Islet precursor cell (in vitro differentiated cells): ENCODE results near the gene ADAMTSL4.
"Not testable (repeated sequence)": the region's sequence is repeated elsewhere in the genome, so short reads cannot be mapped to it uniquely, and the experiment has no call there.

ENCODE experiments used
- DNase-seq: peaks from one replicate; pipeline ENCODE4 v3.0.0-alpha.2; 2018

ADAMTSL4 gene

DNA sequence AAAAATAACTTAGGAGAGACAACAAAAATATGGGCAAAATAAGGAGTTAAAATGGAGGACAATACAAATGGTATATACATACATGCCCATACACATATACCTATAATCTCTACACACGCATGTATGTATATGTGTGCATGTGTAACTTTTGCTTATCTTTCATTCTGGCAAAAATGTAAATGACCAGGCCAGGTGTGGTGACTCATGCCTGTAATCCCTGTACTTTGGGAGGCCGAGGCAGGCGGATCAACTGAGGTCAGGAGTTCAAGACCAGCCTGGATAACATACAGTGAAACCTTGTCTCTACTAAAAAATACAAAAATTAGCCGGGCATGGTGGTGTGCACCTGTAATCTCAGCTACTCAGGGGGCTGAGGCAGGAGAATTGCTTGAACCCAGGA, 49.1 kb downstream of the ADAMTSL4 start:
- not testable (repeated sequence) for DNase-seq

- no peak for DNase-seq
These were observed 52.3 kb downstream of the ADAMTSL4 start for GRCh38 chr1:150601540-150601939.

DNA sequence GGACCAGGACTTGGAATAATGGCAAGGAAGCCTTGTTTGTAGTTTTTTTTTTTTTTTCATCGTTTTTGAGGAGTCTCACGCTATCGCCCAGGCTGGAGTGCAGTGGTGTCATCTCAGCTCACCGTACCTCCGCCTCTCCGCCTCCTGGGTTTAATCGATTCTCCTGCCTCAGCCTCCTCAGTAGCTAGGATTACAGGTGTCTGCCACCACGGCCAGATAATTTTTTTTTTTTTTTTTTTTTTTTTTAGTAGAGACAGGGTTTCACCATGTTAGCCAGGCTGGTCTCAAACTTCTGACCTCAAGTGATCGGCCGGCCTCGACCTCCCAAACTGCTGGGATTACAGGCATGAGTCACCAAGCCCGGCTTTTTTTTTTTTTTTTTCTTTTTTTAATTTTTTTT, 53.2 kb downstream of the ADAMTSL4 start:
- not testable (repeated sequence) for DNase-seq

DNA sequence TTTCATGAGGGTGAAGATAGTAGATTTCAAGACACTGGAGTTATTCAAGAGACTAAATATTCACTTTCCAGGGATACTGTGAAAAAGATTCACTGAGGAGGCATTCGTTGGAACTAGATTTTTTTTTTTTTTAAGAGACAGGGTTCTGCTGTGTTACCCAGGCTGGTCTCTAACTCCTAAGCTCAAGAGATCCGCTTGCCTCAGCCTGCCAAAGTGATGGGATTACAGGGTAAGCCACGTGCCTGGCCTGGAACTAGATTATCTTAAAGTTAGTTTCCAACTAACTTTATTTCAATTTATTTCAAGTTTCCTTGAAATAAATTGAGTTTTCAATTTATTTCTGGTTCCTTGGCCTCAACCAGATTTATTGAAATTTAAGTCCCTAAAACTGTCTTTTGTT, 54.5 kb downstream of the ADAMTSL4 start:
- no peak for DNase-seq

- DNase-seq = no peak
These were observed 55.0 kb downstream of the ADAMTSL4 start for GRCh38 chr1:150604226-150604588.

- not testable (repeated sequence) for DNase-seq
These were observed 56.2 kb downstream of the ADAMTSL4 start for GRCh38 chr1:150605451-150605731.

DNA sequence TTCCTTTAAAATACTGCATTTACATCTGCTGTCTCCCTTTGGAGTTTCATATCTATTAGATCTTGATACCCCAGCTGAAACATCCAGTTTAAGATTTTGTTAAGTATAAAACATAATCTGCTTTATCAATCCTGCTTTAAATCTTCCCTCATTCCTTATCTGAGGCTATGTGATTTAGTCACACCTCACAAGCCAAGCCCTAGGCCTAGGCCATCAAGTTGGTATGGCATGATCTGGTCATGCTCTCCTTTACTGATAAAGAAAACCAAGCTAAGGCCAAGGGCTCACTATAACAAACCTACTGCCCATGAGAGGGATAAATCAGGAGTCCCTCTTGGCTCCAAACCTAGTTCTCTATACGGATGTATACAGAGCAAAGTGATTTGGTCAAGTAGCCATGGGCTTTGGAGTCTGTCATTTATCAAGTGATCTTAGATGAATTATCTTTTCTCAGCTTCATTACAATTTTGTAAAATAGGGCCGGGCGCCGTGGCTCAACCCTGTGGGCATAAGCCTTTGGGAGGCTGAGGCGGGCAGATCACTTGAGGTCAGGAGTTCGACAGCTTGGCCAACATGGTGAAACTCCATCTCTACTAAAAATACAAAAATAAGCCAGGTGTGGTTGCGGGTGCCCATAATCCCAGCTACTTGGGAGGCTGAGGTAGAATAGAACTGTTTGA, 57.4 kb downstream of the ADAMTSL4 start:
- no peak for DNase-seq

DNA sequence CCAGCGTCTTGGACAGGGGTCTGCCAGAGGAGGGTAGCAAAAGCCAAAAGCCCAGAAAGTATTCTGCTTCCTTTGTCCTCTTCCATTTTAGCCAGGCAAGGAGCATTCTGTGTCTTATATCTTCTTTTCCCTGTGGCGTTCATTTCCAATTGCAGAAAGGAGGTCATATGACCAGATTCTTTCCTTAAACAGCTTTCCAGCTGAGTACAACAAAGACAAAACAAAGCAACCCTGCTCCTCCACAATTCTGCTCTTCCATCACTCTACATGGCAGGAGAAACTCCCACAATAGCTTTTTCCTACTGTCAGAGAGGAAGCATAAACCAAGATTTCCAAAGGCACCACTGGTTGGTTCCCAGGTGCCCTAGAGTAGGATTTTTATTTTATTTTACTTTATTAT, 60.5 kb downstream of the ADAMTSL4 start:
- no peak for DNase-seq
